Measurements from ENCODE around the gene PI16.

DNA sequence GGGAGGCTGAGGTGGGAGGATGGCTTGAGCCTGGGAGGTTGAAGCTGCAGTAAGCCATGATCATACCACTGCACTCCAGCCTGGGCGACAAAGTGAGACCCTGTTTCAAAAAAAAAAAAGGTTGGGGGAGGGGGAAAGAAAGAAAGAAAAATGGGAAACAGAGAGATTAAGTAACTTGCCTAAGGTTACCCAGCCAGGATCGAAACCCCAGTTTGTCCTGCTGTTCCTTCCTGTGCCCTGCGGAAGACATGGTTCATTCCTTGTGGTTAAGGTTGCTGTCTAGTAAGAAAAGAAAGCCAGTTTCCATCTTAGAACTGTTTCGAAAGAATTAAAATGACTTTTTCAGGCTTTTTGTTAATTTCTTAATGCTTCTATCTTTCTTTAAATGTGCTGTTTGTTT lies 38.9 kb upstream of the PI16 start:
- TF ChIP-seq POLR2A (IDR thresholded peaks at IDR 0.05) (no peak), EP300 (IDR thresholded peaks at IDR 0.05) (no peak)
- TF ChIP-seq, protein P1, sequence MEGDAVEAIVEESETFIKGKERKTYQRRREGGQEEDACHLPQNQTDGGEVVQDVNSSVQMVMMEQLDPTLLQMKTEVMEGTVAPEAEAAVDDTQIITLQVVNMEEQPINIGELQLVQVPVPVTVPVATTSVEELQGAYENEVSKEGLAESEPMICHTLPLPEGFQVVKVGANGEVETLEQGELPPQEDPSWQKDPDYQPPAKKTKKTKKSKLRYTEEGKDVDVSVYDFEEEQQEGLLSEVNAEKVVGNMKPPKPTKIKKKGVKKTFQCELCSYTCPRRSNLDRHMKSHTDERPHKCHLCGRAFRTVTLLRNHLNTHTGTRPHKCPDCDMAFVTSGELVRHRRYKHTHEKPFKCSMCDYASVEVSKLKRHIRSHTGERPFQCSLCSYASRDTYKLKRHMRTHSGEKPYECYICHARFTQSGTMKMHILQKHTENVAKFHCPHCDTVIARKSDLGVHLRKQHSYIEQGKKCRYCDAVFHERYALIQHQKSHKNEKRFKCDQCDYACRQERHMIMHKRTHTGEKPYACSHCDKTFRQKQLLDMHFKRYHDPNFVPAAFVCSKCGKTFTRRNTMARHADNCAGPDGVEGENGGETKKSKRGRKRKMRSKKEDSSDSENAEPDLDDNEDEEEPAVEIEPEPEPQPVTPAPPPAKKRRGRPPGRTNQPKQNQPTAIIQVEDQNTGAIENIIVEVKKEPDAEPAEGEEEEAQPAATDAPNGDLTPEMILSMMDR (IDR thresholded peaks at IDR 0.05) = no peak

All from ovary (tissue), 3 donors.